ENCODE data around the gene PIEZO2. TPM values are rescaled to one million over a fixed set of nuclear protein-coding genes. Genes with fewer than 3 reads are reported as not detected.

Gene PIEZO2
- total and polyA plus RNA-seq, 2 of the 8 experiments (the other 6 are each of a cell fraction or from before 2014, with no cell fraction given), result 4.7 to 16.5 TPM

- TF ChIP-seq POLR2A (IDR thresholded peaks at IDR 0.05; ENCODE audit: control extremely low read depth in 1 of 2, low read depth in 2 of 2, low read length in 2 of 2) (no peak), KDM1A (IDR thresholded peaks at IDR 0.05; ENCODE audit: borderline replicate concordance, low read length) (no peak), USF2 (IDR thresholded peaks at IDR 0.05; ENCODE audit: low read length) (no peak)
These were observed 229.5 kb downstream of the PIEZO2 start (continued) for GRCh38 chr18:10919851-10920250.
